Spleen (tissue), 11 donors: ENCODE results near the gene TAF1B. TPM values are rescaled to one million over a fixed set of nuclear protein-coding genes. Genes with fewer than 3 reads are reported as not detected.

Source experiments
- DNase-seq: peaks from one replicate; pipeline ENCODE4 v3.0.0-alpha.2; 2020
- H3K27ac ChIP-seq, 8 donors: fragments of 200-600 bp; sonication (generic) in 7 of 8; 1 replicate in 4 of 8; 2 replicates in 4 of 8; pipeline versions ENCODE4 v1.5.0 to v1.8.0; 2016 to 2021; ENCODE audit warnings: inconsistent platforms in 4 of 8, mild to moderate bottlenecking in 4 of 8, moderate library complexity in 1 of 8
- H3K27me3 ChIP-seq, 7 donors: fragments of 200-600 bp; sonication (generic) in 6 of 7; replicated peaks in 1 of 7; 1 replicate in 4 of 7; 2 replicates in 3 of 7; pipeline versions ENCODE4 v1.5.0 to v1.8.0; 2016 to 2021; ENCODE audit warnings: inconsistent platforms in 3 of 7, mild to moderate bottlenecking in 1 of 7
- H3K36me3 ChIP-seq, 6 donors: fragments of 200-600 bp; sonication (generic) in 5 of 6; 1 replicate in 4 of 6; 2 replicates in 2 of 6; pipeline versions ENCODE4 v1.5.0 to v1.8.0; 2016 to 2021; ENCODE audit warnings: inconsistent platforms in 2 of 6
- H3K4me1 ChIP-seq, 6 donors: fragments of 200-600 bp; sonication (generic) in 5 of 6; 1 replicate in 3 of 6; 2 replicates in 3 of 6; pipeline versions ENCODE4 v1.5.0 to v1.8.0; 2016 to 2021; ENCODE audit warnings: inconsistent platforms in 3 of 6
- H3K4me3 ChIP-seq, 8 donors: fragments of 200-600 bp; sonication (generic) in 7 of 8; 1 replicate in 4 of 8; 2 replicates in 4 of 8; pipeline versions ENCODE4 v1.5.0 to v1.8.0; 2016 to 2021; ENCODE audit warnings: inconsistent platforms in 4 of 8, mild to moderate bottlenecking in 4 of 8, moderate library complexity in 2 of 8
- H3K9me3 ChIP-seq, 8 donors: fragments of 200-600 bp; sonication (generic) in 7 of 8; 1 replicate in 4 of 8; 2 replicates in 4 of 8; pipeline versions ENCODE4 v1.5.0 to v1.8.0; 2016 to 2021; ENCODE audit warnings: inconsistent platforms in 4 of 8
- CTCF ChIP-seq, 11 experiments: fragments of 200-600 bp in 7 of 11; fragments of 450-650 bp in 4 of 11; sonication (generic) in 4 of 11; IDR thresholded peaks in 8 of 11; conservative IDR thresholded peaks in 3 of 11; 1 replicate in 7 of 11; 2 replicates in 4 of 11; pipeline versions ENCODE4 v1.4.0 to v1.8.0; 2016 to 2021; ENCODE audit warnings: antibody characterized with exemption in 11 of 11, inconsistent platforms in 4 of 11, mild to moderate bottlenecking in 1 of 11
- POLR2A ChIP-seq, 3 donors: fragments of 450-650 bp; IDR thresholded peaks; one replicate each; pipeline ENCODE4 v1.5.1; 2017; ENCODE audit warnings: antibody characterized with exemption in 3 of 3, mild to moderate bottlenecking in 1 of 3
- POLR2AphosphoS5 ChIP-seq, 3 donors: sonication (generic); formaldehyde crosslinking; IDR thresholded peaks; one replicate each; pipeline ENCODE4 v1.5.1; 2017; ENCODE audit warnings: antibody characterized with exemption in 3 of 3
- WGBS, 5 donors: extraction: QIAGEN DNeasy Blood & Tissue Kit in 3 of 5; methylation state at CpG; one replicate each; pipeline versions ENCODE4 v1.1.5 to v1.1.7; 2013 to 2018; 5-methylcytosine and 5-hydroxymethylcytosine counted together
- intact Hi-C: fragments of 100-400 bp; cut with DNase I; formaldehyde crosslinking; loops from one replicate; pipeline ENCODE4 v1.15.0; 2023; ENCODE audit warnings: low total_unique reads
- polyA plus RNA-seq, 3 donors: library from polyadenylated mRNA; stranded (reverse); fragments of 200-250 nt; gene quantifications; one replicate each; pipeline ENCODE4 v1.2.1, GENCODE V29; 2013
- total RNA-seq, 7 donors: library from RNA; depleted of rRNA in 3 of 7; stranded (reverse); fragments of >200 nt in 3 of 7; fragmentation: NEBNext Ultra II Directional in 4 of 7; extraction: Animal tissue kit (Norgen Biotek cat#: 25700) in 4 of 7; gene quantifications; one replicate each; pipeline versions ENCODE4 v1.1.0 to v1.2.1, GENCODE V29; 2016 to 2021
- donor health status: healthy with polysubstance abuse.
- donor health status: DM: no; HTN: no; CAD: no; lungs with moderate emphysema.
- donor health status: DM: no; HTN: no; CAD: no.
- donor health status: Bipolar disorder and iron deficiency.
- donor health status: healthy.
- donor health status: DM: no; HTN: no; CAD: no.
- donor health status: DM: yes; HTN: yes; CAD: no.

Gene TAF1B
- total and polyA plus RNA-seq, 10 donors = 3.8 to 26.5 (median 16.7) TPM

- 86 to 94% (median 91%) methylated on average over 7 of the region's 7 CpGs for WGBS, 5 donors
- Histone ChIP-seq H3K27ac (no peak overlapping the region), H3K4me3 (no peak overlapping the region), H3K27me3 (no peaks in the 10 kb centered on the region), H3K4me1 (no peaks in the 10 kb centered on the region), H3K9me3 (no peaks in the 10 kb centered on the region), H3K36me3 (peaks cover 0 to 94% (median 51%) of the 10 kb centered on the region in 6 donors)
- intact Hi-C loops = no loop called here
- TF ChIP-seq POLR2A (IDR thresholded peaks at IDR 0.05) (no peak), CTCF (IDR thresholded peaks at IDR 0.05 in 8 of 11, conservative IDR thresholded peaks at IDR 0.05 in 3 of 11) (no peak), POLR2AphosphoS5 (IDR thresholded peaks at IDR 0.05) (no peak)
- DNase-seq = no peak
Observed at GRCh38 chr2:9879455-9880194, 36.4 kb downstream of the TAF1B start.

- Histone ChIP-seq H3K4me1 (no peaks in the 10 kb centered on the region), H3K27ac (no peak overlapping the region), H3K36me3 (peaks cover 0 to 84% (median 28%) of the 10 kb centered on the region in 6 donors), H3K27me3 (no peaks in the 10 kb centered on the region), H3K9me3 (peaks cover 2 to 23% (median 18%) of the 10 kb centered on the region in 8 donors), H3K4me3 (no peak overlapping the region)
- TF ChIP-seq POLR2A (IDR thresholded peaks at IDR 0.05) (no peak), CTCF (IDR thresholded peaks at IDR 0.05 in 8 of 11, conservative IDR thresholded peaks at IDR 0.05 in 3 of 11) (no peak), POLR2AphosphoS5 (IDR thresholded peaks at IDR 0.05) (no peak)
- intact Hi-C loops = no loop called here
- no peak for DNase-seq
- 91 to 98% (median 96%) methylated on average over 17 of the region's 17 CpGs for WGBS, 5 donors
Observed at GRCh38 chr2:9883897-9884296, 40.6 kb downstream of the TAF1B start.

- no peaks in the 10 kb centered on the region for H3K27me3 ChIP-seq
- TF ChIP-seq CTCF (IDR thresholded peaks at IDR 0.05 in 8 of 11, conservative IDR thresholded peaks at IDR 0.05 in 3 of 11) (no peak), POLR2A (IDR thresholded peaks at IDR 0.05) (no peak), POLR2AphosphoS5 (IDR thresholded peaks at IDR 0.05) (no peak)
- DNase-seq = no peak
- peaks cover 0 to 80% (median 24%) of the 10 kb centered on the region in 6 donors for H3K36me3 ChIP-seq
- H3K9me3 ChIP-seq = peaks cover 2 to 23% (median 18%) of the 10 kb centered on the region in 8 donors
- H3K27ac ChIP-seq = no peak overlapping the region
- H3K4me1 ChIP-seq = no peaks in the 10 kb centered on the region
- intact Hi-C loops = no loop called here
- H3K4me3 ChIP-seq = no peak overlapping the region
- 83 to 99% (median 96%) methylated on average over 6 of the region's 6 CpGs for WGBS, 5 donors
Observed at GRCh38 chr2:9884436-9884835, 41.2 kb downstream of the TAF1B start.

GRCh38 chr2:9885036-9885684 is 41.9 kb downstream of the TAF1B start:
- intact Hi-C loops = no loop called here
- DNase-seq = no peak
- H3K27me3 ChIP-seq = no peaks in the 10 kb centered on the region
- TF ChIP-seq POLR2AphosphoS5 (IDR thresholded peaks at IDR 0.05) (no peak), CTCF (IDR thresholded peaks at IDR 0.05 in 8 of 11, conservative IDR thresholded peaks at IDR 0.05 in 3 of 11) (no peak), POLR2A (IDR thresholded peaks at IDR 0.05) (no peak)
- no peak overlapping the region for H3K27ac ChIP-seq
- no peak overlapping the region for H3K4me3 ChIP-seq
- peaks cover 2 to 23% (median 18%) of the 10 kb centered on the region in 8 donors for H3K9me3 ChIP-seq
- peaks cover 0 to 78% (median 18%) of the 10 kb centered on the region in 6 donors for H3K36me3 ChIP-seq
- H3K4me1 ChIP-seq = no peaks in the 10 kb centered on the region
- WGBS, 5 donors = 67 to 96% (median 88%) methylated on average over 4 of the region's 4 CpGs
